DND-41 (cell line): ENCODE results near the gene SQSTM1.
A peak's percentile ranks its signal among the peaks of the same experiment; 100 is the strongest.

ENCODE experiments used
- ATAC-seq: fragments of 200-7000 bp; cut with Tn5 transposase; 3 replicates; pipeline ENCODE4 v1.9.1; 2021; ENCODE audit warnings: low read depth; ENCODE audit not compliant: insufficient read depth
- DNase-seq: peaks from one replicate; pipeline ENCODE4 v3.0.0-alpha.2; 2020
- H2AFZ ChIP-seq: 2 replicates; pipeline ENCODE4 v1.6.0; 2012; ENCODE audit warnings: low read depth, low read length
- H3K27ac ChIP-seq: 2 replicates; pipeline ENCODE4 v1.5.1; 2012; ENCODE audit warnings: low read length, inconsistent platforms
- H3K27me3 ChIP-seq: fragments of 200-600 bp; sonication (generic); 2 replicates; pipeline ENCODE4 v1.6.0; 2012; ENCODE audit warnings: low read length, mild to moderate bottlenecking, inconsistent platforms; ENCODE audit not compliant: insufficient read depth, poor library complexity
- H3K36me3 ChIP-seq: 2 replicates; pipeline ENCODE4 v1.5.1; 2012; ENCODE audit warnings: low read length, inconsistent platforms; ENCODE audit not compliant: insufficient read depth
- H3K4me1 ChIP-seq: 2 replicates; pipeline ENCODE4 v1.5.1; 2012; ENCODE audit warnings: mild to moderate bottlenecking, low read length; ENCODE audit not compliant: insufficient read depth
- H3K4me2 ChIP-seq: 2 replicates; pipeline ENCODE4 v1.6.0; 2012; ENCODE audit warnings: mild to moderate bottlenecking, moderate library complexity, low read length, inconsistent platforms; ENCODE audit not compliant: insufficient read depth
- H3K4me3 ChIP-seq, 2 experiments: fragments of 200-600 bp in 1 of 2; shearing (Covaris generic) in 1 of 2; 2 replicates each; pipeline ENCODE4 v1.5.1; 2012 to 2016; ENCODE audit warnings: inconsistent platforms in 2 of 2, low read length in 2 of 2, mild to moderate bottlenecking in 2 of 2, low read depth in 1 of 2, moderate library complexity in 1 of 2
- H3K79me2 ChIP-seq: 2 replicates; pipeline ENCODE4 v1.6.0; 2012; ENCODE audit warnings: low read length, inconsistent platforms; ENCODE audit not compliant: insufficient read depth
- H3K9ac ChIP-seq: 2 replicates; pipeline ENCODE4 v1.6.0; 2012; ENCODE audit warnings: low read depth, mild to moderate bottlenecking, inconsistent platforms, low read length, moderate library complexity
- H3K9me3 ChIP-seq: 2 replicates; pipeline ENCODE4 v1.5.1; 2012; ENCODE audit warnings: low read length, moderate library complexity, mild to moderate bottlenecking, inconsistent platforms; ENCODE audit not compliant: insufficient read depth, severe bottlenecking
- H4K20me1 ChIP-seq: 2 replicates; pipeline ENCODE4 v1.6.0; 2012; ENCODE audit warnings: low read length; ENCODE audit not compliant: insufficient read depth
- EZH2 ChIP-seq: IDR thresholded peaks from 3 replicates; pipeline ENCODE4 v1.6.1; 2012; ENCODE audit warnings: borderline replicate concordance, low read depth, mild to moderate bottlenecking, moderate library complexity, low read length, inconsistent platforms; ENCODE audit not compliant: severe bottlenecking
- TF ChIP-seq, protein P1 (sequence below): IDR thresholded peaks from 2 replicates; pipeline ENCODE4 v1.5.1; 2012; ENCODE audit warnings: borderline replicate concordance, low read length, moderate library complexity, mild to moderate bottlenecking; ENCODE audit not compliant: poor library complexity, severe bottlenecking; ENCODE audit errors: extremely low read depth

SQSTM1 gene

DNA sequence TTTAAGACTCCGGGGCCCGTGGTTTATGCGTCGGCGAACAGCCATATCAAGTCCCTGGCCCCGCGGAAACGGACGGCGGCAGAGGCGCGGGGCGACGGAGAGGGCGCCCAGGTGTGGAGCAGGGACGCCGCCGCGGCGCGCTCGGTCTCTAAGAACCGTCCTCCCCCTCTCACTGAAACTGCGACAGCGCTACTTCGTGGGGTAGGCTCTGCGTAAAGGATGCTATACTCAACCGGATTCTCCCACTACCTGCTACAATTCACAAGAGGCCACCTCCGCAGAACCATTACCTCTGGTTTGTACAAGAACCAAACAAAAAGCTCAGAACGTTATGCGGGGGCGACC is 37.5 kb downstream of the SQSTM1 start:
- peak overlapping the region; percentile 51 to 74 for H3K4me3 ChIP-seq
- peaks cover 11% of the 10 kb centered on the region for H3K36me3 ChIP-seq
- H2AFZ ChIP-seq, result peak overlapping the region; percentile 95
- H3K4me2 ChIP-seq, result peak overlapping the region; percentile 80
- H3K4me1 ChIP-seq, result peaks cover 31% of the 10 kb centered on the region
- H3K79me2 ChIP-seq, result peaks cover 2% of the 10 kb centered on the region; the same call in 1 of the 2 replicates
- H4K20me1 ChIP-seq, result no peaks in the 10 kb centered on the region
- peak overlapping the region; percentile 69 for H3K9ac ChIP-seq
- H3K27me3 ChIP-seq, result no peaks in the 10 kb centered on the region
- no peak overlapping the region; the same call in 1 of the 2 replicates for H3K27ac ChIP-seq
- TF ChIP-seq EZH2, result no peak
- TF ChIP-seq, protein P1, sequence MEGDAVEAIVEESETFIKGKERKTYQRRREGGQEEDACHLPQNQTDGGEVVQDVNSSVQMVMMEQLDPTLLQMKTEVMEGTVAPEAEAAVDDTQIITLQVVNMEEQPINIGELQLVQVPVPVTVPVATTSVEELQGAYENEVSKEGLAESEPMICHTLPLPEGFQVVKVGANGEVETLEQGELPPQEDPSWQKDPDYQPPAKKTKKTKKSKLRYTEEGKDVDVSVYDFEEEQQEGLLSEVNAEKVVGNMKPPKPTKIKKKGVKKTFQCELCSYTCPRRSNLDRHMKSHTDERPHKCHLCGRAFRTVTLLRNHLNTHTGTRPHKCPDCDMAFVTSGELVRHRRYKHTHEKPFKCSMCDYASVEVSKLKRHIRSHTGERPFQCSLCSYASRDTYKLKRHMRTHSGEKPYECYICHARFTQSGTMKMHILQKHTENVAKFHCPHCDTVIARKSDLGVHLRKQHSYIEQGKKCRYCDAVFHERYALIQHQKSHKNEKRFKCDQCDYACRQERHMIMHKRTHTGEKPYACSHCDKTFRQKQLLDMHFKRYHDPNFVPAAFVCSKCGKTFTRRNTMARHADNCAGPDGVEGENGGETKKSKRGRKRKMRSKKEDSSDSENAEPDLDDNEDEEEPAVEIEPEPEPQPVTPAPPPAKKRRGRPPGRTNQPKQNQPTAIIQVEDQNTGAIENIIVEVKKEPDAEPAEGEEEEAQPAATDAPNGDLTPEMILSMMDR, result no peak
- peak; percentile 64 for ATAC-seq
- peak; percentile 50 for DNase-seq
- no peaks in the 10 kb centered on the region for H3K9me3 ChIP-seq

DNA sequence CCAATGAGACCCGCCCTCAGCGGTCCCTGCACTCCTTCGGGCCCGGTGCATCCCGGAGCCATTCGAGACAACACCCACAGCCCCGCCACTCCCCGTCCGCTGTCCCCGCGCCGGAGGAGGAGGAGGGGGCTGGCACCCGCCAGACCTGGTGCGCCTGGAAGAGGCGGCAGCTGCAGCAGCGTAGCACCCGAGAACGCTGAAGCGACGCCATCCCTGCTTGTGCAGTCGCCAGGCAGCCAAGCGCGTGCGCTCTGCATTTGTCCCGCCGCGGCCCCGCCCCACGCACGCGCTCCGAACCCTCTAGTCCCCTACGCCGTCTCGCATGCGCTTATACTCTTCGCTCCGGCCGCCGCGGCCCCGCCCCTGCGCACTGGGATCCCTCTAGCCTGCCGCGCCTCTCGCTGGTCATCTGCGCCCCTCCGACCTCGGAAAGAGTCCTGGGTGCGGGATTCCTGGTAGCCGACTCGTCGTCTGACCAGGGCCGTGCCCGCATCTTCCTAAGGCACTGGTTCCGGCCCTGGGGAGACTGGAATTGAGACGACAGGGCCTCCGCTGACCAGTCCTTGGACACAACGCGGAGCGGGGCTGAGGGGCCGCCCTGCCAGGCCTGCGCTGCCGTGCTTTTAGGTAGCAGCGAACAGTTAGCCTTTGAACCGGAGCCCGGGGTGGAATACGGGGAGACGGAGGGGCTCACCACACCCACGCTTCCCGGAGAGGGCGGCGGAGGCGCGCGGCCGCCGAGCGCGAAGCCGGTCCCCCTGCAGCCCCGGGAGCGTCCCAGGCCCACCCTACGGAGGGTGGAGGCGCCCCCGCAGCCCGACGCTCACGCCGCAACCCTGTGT is 38.1 kb downstream of the SQSTM1 start, which contains the start of gene MRNIP:
TSS of gene MRNIP (minus strand) at position 232 of the 842 bp plus-strand sequence. CDS start at position 211, 21 bp downstream.
- Histone ChIP-seq H3K4me1 (peaks cover 31% of the 10 kb centered on the region), H3K27ac (peak within 1 kb of the TSS; percentile 55), H3K36me3 (peaks cover 17% of the 10 kb centered on the region), H3K9me3 (no peaks in the 10 kb centered on the region), H3K4me3 (peak within 1 kb of the TSS; percentile 51 to 74), H3K9ac (peak within 1 kb of the TSS; percentile 69), H4K20me1 (no peaks in the 10 kb centered on the region), H3K27me3 (no peaks in the 10 kb centered on the region), H3K79me2 (peaks cover 2% of the 10 kb centered on the region; the same call in 1 of the 2 replicates), H2AFZ (peak within 1 kb of the TSS; percentile 95), H3K4me2 (peak within 1 kb of the TSS; percentile 80)
- DNase-seq, result peak; percentile 89
- TF ChIP-seq EZH2, result no peak
- TF ChIP-seq, protein P1, result no peak
- peak; percentile 95 for ATAC-seq

DNA sequence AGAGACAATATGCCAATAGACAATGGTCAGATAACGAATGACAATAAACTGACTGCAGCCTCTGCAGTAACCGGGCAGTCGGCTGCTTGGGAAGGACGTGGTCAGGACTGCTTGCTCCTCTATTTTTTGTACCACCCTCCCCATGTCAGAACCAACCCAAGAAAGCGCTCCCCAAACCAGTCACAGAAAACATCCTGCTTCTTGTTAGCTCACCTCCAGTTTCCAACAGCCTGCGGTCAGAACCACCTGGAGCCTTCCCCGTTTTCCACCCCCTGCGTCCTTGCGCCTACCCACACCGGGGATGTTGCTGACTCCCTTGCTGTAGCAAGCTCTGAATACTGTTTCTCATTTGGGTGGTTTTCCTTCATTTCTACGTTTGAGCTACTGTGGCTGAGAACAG is 39.6 kb downstream of the SQSTM1 start:
- Histone ChIP-seq H3K4me3 (no peak overlapping the region), H3K4me1 (peaks cover 31% of the 10 kb centered on the region), H3K27ac (no peak overlapping the region), H4K20me1 (no peaks in the 10 kb centered on the region), H3K79me2 (peaks cover 2% of the 10 kb centered on the region; the same call in 1 of the 2 replicates), H3K9ac (no peak overlapping the region), H3K4me2 (0 out of 2 replicates have a peak overlapping the region, but pooled peaks have one; percentile 80), H2AFZ (no peak overlapping the region), H3K36me3 (peaks cover 31% of the 10 kb centered on the region), H3K27me3 (no peaks in the 10 kb centered on the region), H3K9me3 (no peaks in the 10 kb centered on the region)
- no peak for TF ChIP-seq EZH2
- TF ChIP-seq, protein P1, result no peak
- ATAC-seq (no peak), DNase-seq (no peak)
